OCI-LY1 (cell line): ENCODE data around the gene CD101.

Experiments used
- H2AFZ ChIP-seq: fragments of 200-600 bp; sonication (generic), shearing (Covaris generic); 2 replicates; pipeline ENCODE4 v1.6.0; 2014; ENCODE audit warnings: antibody characterized with exemption, mild to moderate bottlenecking, low read length
- H3F3A ChIP-seq: fragments of 200-600 bp; sonication (generic), shearing (Covaris generic); 2 replicates; pipeline ENCODE4 v1.6.0; 2014; ENCODE audit warnings: mild to moderate bottlenecking, antibody characterized with exemption, low read length, moderate library complexity; ENCODE audit not compliant: insufficient read depth
- H3K27ac ChIP-seq: fragments of 200-600 bp; sonication (generic); 2 replicates; pipeline ENCODE4 v1.5.1; 2014; ENCODE audit warnings: low read length, mixed run types, mild to moderate bottlenecking, low read depth; ENCODE audit not compliant: poor library complexity, severe bottlenecking
- H3K27me3 ChIP-seq: fragments of 200-600 bp; sonication (generic); 2 replicates; pipeline ENCODE4 v1.6.0; 2014; ENCODE audit warnings: antibody characterized with exemption, mild to moderate bottlenecking, low read length, moderate library complexity; ENCODE audit not compliant: insufficient read depth
- H3K36me3 ChIP-seq: fragments of 200-600 bp; sonication (generic); 2 replicates; pipeline ENCODE4 v1.6.1; 2014; ENCODE audit warnings: mild to moderate bottlenecking, antibody characterized with exemption, low read length, moderate library complexity, mixed read lengths; ENCODE audit not compliant: insufficient read depth
- H3K4me1 ChIP-seq: fragments of 200-600 bp; sonication (generic); 2 replicates; pipeline ENCODE4 v1.5.1; 2014; ENCODE audit warnings: mild to moderate bottlenecking, low read length, moderate library complexity; ENCODE audit not compliant: insufficient read depth, severe bottlenecking
- H3K4me2 ChIP-seq: fragments of 200-600 bp; sonication (generic), shearing (Covaris generic); 2 replicates; pipeline ENCODE4 v1.6.1; 2014; ENCODE audit warnings: low read length
- H3K4me3 ChIP-seq: fragments of 200-600 bp; sonication (generic); 2 replicates; pipeline ENCODE4 v1.5.1; 2014; ENCODE audit warnings: low read length, low read depth, mild to moderate bottlenecking, mixed read lengths; ENCODE audit not compliant: poor library complexity, severe bottlenecking
- H3K79me2 ChIP-seq: fragments of 200-600 bp; shearing (Covaris generic); 2 replicates; pipeline ENCODE4 v1.6.1; 2016; ENCODE audit warnings: mixed run types, low read length, mixed read lengths; ENCODE audit not compliant: insufficient read depth
- H3K9ac ChIP-seq: fragments of 200-600 bp; sonication (generic), shearing (Covaris generic); 2 replicates; pipeline ENCODE4 v1.6.1; 2014; ENCODE audit warnings: mild to moderate bottlenecking, low read length, mixed read lengths
- H3K9me2 ChIP-seq: fragments of 200-600 bp; sonication (generic), shearing (Covaris generic); 2 replicates; pipeline ENCODE4 v1.6.1; 2014; ENCODE audit warnings: low read depth, mild to moderate bottlenecking, low read length, mixed read lengths
- H3K9me3 ChIP-seq: fragments of 200-600 bp; shearing (Covaris generic); 2 replicates; pipeline ENCODE4 v1.6.1; 2014; ENCODE audit warnings: low read length, mixed read lengths
- H4K20me1 ChIP-seq: fragments of 200-600 bp; sonication (generic), shearing (Covaris generic); 2 replicates; pipeline ENCODE4 v1.6.0; 2016; ENCODE audit warnings: mild to moderate bottlenecking, low read length; ENCODE audit not compliant: insufficient read depth
- CTCF ChIP-seq: fragments of 200-600 bp; sonication (generic), shearing (Covaris generic); IDR thresholded peaks from 2 replicates; pipeline ENCODE4 v1.5.1; 2017; ENCODE audit warnings: mild to moderate bottlenecking, antibody characterized with exemption, low read length, moderate library complexity, mixed read lengths
- EZH2 ChIP-seq: fragments of 200-600 bp; sonication (generic), shearing (Covaris generic); IDR thresholded peaks from 2 replicates; pipeline ENCODE4 v1.8.0; 2017; ENCODE audit warnings: borderline replicate concordance, mixed run types, mild to moderate bottlenecking, antibody characterized with exemption, low read length, moderate library complexity, mixed read lengths

CD101 gene

GRCh38 chr1:117009132-117009531, 7.6 kb downstream of the CD101 start:
- Histone ChIP-seq H3F3A (no peaks in the 10 kb centered on the region), H3K27ac (no peak overlapping the region), H3K4me3 (no peak overlapping the region), H3K27me3 (no peaks in the 10 kb centered on the region), H3K9me2 (no peaks in the 10 kb centered on the region), H3K36me3 (no peaks in the 10 kb centered on the region), H4K20me1 (no peaks in the 10 kb centered on the region), H3K4me2 (no peak overlapping the region), H3K9ac (no peak overlapping the region), H3K79me2 (no peaks in the 10 kb centered on the region), H3K9me3 (no peaks in the 10 kb centered on the region), H2AFZ (no peak overlapping the region), H3K4me1 (no peaks in the 10 kb centered on the region)
- TF ChIP-seq EZH2 (no peak), CTCF (no peak)

DNA sequence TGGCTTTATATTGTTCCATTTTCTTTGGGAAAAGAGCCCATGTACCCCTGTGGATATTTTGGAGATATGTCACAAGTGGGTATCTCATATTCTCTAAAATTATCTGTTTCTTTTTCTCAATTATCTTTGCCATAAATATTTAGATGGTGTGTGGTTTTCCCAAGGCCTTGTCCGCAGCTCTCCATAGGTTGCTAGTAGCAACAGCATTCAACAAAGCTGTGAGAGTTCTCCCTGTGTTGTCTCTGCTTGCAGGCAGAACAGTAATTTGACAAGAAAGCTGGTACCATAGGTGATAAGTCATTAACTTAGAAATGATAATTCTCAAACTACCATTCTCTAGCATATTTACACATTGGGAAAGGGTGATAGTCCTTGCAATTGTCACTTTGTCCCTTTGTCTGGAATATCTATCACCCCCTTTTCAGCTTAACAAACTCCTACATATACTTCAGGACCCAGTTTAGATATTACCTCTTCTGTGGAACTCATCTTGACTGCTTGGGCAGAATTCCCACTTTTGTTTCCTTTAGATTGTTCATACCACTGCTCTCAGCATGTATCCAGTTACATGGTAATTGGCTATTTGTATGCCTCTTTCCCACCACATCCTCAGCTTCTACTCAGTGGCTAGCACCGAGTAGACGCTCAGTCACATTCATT, 8.9 kb downstream of the CD101 start:
- Histone ChIP-seq H3F3A (no peaks in the 10 kb centered on the region), H3K27me3 (no peaks in the 10 kb centered on the region), H3K9me2 (no peaks in the 10 kb centered on the region), H3K4me2 (no peak overlapping the region), H3K36me3 (no peaks in the 10 kb centered on the region), H3K4me3 (no peak overlapping the region), H3K9ac (no peak overlapping the region), H3K4me1 (no peaks in the 10 kb centered on the region), H3K27ac (no peak overlapping the region), H2AFZ (no peak overlapping the region), H3K79me2 (no peaks in the 10 kb centered on the region), H4K20me1 (no peaks in the 10 kb centered on the region), H3K9me3 (no peaks in the 10 kb centered on the region)
- TF ChIP-seq CTCF = no peak
- TF ChIP-seq EZH2 = no peak

GRCh38 chr1:117011334-117011733, 9.8 kb downstream of the CD101 start:
- Histone ChIP-seq H4K20me1 (no peaks in the 10 kb centered on the region), H3K4me2 (no peak overlapping the region), H3K27ac (no peak overlapping the region), H3K27me3 (no peaks in the 10 kb centered on the region), H3K9me2 (no peaks in the 10 kb centered on the region), H2AFZ (no peak overlapping the region), H3K79me2 (no peaks in the 10 kb centered on the region), H3K9me3 (no peaks in the 10 kb centered on the region), H3K9ac (no peak overlapping the region), H3K4me3 (no peak overlapping the region), H3F3A (no peaks in the 10 kb centered on the region), H3K4me1 (no peaks in the 10 kb centered on the region), H3K36me3 (no peaks in the 10 kb centered on the region)
- TF ChIP-seq EZH2 = no peak
- no peak for TF ChIP-seq CTCF
